PFSK-1 (cell line): ENCODE results near the gene TAGLN.

Experiments
- FOXP2 ChIP-seq: optimal IDR thresholded peaks from 2 replicates; pipeline ENCODE3; 2011; ENCODE audit warnings: borderline replicate concordance, control low read depth, inconsistent platforms; ENCODE audit not compliant: insufficient read depth; ENCODE audit errors: extremely low read length, extremely low read depth
- POLR2AphosphoS5 ChIP-seq: IDR thresholded peaks from 2 replicates; pipeline ENCODE4 v1.6.1; 2012; ENCODE audit warnings: low read depth, mild to moderate bottlenecking, control low read depth, low read length, moderate library complexity
- SIN3A ChIP-seq: IDR thresholded peaks from 2 replicates; pipeline ENCODE4 v1.6.1; 2012; ENCODE audit warnings: mild to moderate bottlenecking, low read length, moderate library complexity, borderline replicate concordance; ENCODE audit not compliant: insufficient read depth
- TF ChIP-seq, protein P1 (sequence below), 2 experiments: IDR thresholded peaks; 2 replicates each; pipeline versions ENCODE4 v1.6.1 to v1.8.0; 2011 to 2012; ENCODE audit warnings: low read depth in 2 of 2, low read length in 2 of 2, control low read depth in 1 of 2, inconsistent platforms in 1 of 2, mild to moderate bottlenecking in 1 of 2, moderate library complexity in 1 of 2; ENCODE audit not compliant: insufficient read depth in 1 of 2

GRCh38 chr11:117201658-117202305, 2.6 kb downstream of the TAGLN start:
- TF ChIP-seq POLR2AphosphoS5 (no peak), SIN3A (no peak), FOXP2 (no peak)
- TF ChIP-seq, protein P1, sequence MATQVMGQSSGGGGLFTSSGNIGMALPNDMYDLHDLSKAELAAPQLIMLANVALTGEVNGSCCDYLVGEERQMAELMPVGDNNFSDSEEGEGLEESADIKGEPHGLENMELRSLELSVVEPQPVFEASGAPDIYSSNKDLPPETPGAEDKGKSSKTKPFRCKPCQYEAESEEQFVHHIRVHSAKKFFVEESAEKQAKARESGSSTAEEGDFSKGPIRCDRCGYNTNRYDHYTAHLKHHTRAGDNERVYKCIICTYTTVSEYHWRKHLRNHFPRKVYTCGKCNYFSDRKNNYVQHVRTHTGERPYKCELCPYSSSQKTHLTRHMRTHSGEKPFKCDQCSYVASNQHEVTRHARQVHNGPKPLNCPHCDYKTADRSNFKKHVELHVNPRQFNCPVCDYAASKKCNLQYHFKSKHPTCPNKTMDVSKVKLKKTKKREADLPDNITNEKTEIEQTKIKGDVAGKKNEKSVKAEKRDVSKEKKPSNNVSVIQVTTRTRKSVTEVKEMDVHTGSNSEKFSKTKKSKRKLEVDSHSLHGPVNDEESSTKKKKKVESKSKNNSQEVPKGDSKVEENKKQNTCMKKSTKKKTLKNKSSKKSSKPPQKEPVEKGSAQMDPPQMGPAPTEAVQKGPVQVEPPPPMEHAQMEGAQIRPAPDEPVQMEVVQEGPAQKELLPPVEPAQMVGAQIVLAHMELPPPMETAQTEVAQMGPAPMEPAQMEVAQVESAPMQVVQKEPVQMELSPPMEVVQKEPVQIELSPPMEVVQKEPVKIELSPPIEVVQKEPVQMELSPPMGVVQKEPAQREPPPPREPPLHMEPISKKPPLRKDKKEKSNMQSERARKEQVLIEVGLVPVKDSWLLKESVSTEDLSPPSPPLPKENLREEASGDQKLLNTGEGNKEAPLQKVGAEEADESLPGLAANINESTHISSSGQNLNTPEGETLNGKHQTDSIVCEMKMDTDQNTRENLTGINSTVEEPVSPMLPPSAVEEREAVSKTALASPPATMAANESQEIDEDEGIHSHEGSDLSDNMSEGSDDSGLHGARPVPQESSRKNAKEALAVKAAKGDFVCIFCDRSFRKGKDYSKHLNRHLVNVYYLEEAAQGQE (IDR thresholded peaks at IDR 0.05; ENCODE audit: insufficient read depth in 1 of 2, low read depth in 2 of 2, low read length in 2 of 2) = no peak
